GM19468 (cell line): ENCODE results near the gene MRTFA.

Experiments
- ATAC-seq: cut with Tn5 transposase; IDR thresholded peaks from one replicate; pipeline ENCODE4 v1.9.1; 2021; ENCODE audit warnings: mild to moderate bottlenecking, moderate library complexity, moderate number of reproducible peaks; ENCODE audit not compliant: unreplicated experiment; ENCODE audit errors: extremely low read depth

Gene MRTFA

DNA sequence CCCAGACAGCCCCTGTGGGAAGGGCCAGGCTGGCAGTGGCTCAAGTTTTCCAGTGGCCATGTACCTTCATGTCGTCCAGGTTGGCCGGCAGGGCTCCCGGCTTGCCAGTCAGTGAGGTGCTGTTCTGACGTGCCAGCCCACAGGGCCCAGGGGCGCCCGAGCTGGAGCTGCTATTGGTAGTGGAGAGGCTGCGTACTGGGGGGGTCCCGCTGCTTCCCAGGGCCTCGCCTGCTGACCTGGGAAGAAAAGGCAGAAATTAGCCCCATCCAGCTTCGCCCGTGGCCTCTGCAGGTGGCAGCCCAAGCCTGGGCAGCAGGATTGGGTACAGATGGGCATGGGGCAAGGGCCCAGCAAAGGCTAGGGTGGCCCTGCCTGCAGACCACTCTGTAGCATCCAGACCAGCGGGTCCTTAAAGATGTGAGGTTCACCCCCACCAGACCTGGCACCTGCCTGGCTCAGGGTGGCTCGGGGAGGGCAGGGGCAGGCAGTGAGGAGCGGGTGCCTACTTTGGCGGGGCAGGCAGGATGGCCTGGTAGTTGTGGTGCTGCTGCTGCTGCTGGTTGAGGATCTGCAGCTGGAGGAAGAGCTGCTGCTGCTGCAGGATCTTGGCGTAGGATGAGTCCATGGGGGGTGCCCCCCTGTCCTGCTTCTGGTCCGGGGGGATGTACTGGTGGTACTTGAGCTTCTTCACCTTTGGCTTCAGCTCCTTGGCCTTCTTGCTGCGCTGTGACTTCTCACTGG is 216.0 kb downstream of the MRTFA start:
- ATAC-seq, result no peak

- no peak for ATAC-seq
Observed at GRCh38 chr22:40419718-40420117, 216.8 kb downstream of the MRTFA start.

DNA sequence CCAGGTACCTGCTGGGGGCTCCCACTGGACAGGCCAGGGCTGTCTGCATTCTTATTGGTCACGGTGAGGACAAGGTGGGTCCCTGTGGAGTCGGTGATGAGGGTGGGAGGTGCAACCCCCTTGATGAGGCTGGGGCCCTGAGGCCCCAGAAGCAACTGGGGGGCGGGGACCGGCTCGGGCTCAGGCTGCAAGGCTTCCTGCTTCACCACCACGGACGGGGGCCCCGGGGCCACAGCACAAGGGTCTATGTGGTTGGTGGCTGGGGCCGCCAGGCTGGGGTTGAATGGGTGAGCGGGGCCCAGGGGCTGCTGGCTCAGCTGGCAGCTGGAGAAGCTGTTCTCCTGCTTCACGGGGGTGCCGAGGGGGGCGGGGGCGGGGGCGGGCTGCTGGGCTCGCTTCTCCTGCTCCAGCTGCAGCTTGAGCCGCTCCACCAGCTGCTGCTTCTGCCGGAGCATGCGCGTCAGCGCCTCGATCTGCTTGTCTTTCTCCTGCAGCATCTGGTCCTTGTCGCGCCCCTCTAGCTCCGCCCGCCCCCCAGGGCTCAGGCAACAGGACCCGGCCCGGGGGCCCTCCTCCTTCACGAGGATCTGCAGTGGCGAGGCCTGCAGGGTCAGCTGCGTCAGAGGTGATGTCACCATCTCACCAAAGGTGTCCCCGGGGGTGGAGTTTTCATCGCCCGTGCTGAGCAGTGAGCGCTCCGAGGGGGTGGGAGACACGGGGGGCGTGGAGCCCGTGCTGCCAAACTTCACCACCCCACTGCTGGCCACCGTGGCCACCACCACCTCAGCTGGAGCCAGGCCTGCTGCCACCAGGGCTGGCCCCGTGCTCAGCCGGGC is 217.9 kb downstream of the MRTFA start:
- ATAC-seq, result no peak

DNA sequence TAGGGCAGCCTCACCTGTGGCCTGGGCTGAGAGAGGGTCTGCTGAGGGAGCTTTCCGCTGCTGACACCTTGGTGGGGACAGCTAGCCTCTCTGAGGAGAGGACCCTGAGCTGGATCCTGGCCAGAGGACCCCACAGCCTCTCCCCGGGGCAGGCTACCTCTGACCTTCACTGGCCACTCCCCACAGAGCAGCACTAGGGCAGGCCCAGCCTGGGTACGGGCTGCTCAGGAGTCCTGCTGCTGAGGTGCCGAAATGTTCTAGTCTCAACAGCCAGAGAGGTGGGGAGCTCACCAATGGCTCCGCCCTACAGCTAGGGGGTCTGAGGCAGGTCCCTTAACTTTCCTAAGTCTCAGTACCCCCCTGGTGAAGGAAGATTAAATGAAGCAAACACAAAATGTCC is 218.6 kb downstream of the MRTFA start:
- no peak for ATAC-seq

- no peak for ATAC-seq
Observed at GRCh38 chr22:40417041-40417440, 219.5 kb downstream of the MRTFA start.

DNA sequence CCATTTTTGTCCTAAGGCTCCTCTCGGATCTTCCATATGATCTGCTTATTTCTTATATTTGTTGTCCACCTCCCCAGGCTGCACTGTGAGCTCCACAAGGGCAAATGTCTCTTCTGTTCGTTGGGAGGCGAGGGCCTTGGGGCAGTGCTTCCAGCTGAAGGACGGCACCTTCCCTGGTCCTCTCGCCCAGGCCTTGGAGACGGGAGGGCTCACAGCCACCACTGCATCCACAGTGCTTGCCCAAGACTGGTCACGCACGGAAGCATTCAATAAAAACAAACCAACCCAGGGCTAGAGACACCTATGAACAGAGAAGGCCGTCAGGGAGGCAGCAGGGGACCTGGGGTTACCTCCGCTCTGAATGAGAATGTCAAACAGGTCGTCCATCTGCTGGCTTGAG is 219.9 kb downstream of the MRTFA start:
- no peak for ATAC-seq

DNA sequence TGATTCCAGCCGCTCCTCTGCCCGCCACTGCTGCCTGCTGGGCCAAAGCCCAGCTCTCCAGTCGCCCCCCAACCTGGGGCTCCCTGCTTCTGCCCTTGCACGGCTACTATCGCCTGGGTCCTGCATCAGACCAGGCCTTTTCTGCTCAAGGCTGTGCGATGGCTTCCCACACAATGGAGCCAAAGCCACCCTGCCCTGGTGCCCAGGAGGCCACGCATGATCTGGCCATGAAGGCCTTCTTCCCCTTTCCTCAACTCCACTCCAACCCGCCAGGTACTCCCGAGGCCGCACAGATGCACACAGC is 220.3 kb downstream of the MRTFA start:
- ATAC-seq, result no peak

DNA sequence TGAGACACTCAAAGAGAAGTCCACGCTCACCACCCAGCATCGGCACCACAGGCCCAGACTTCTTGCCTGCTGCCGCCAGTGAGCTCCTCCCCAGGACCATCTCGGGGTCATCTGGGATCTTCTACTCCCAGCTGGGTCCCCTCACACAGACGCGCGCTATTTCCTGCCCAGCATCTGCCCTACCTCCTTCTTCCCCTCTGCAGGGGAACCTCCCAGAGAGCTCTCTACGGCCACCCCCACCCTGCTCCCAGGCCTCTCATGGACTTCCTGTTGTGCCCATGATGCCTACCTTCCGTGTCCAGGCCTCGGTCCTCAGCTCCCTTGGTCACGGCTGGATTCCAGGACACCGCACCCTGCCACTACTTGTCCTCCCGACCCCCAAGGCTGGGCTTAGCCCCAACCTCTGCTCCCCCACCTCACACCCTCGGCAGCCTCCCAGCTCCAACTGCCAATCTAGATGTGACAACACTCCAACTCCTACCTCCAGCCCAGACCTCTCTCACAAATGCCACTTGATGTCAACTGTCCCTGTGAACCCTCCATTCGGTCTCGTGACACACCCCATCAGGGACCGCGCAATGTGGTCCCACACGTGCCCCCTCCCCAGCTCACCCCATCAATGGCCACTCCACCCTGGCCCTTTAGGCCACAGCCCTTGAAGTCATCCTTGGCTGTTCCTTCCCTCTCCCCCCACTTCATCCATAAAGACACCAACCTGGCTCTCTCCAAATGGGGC is 220.8 kb downstream of the MRTFA start:
- no peak for ATAC-seq

GRCh38 chr22:40414838-40415505 is 221.5 kb downstream of the MRTFA start:
- no peak for ATAC-seq

- ATAC-seq, result no peak
Observed at GRCh38 chr22:40414311-40414710, 222.2 kb downstream of the MRTFA start.

DNA sequence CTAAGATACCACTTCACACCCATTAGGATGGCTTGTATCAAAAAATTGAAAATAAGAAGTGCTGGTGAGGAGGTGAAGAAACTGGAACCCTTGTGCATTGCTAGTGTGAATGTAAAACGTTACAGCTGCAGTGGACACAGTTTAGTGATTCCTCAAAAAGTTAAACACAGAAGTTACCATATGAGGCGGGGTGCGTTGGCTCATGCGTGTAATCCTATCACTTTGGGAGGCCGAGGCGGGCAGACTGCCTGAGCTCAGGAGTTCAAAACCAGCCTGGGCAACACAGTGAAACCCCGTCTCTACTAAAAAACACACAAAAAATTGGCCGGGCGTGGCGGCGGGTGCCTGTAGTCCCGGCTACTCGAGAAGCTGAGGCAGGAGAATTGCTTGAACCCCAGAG is 222.6 kb downstream of the MRTFA start:
- no peak for ATAC-seq

DNA sequence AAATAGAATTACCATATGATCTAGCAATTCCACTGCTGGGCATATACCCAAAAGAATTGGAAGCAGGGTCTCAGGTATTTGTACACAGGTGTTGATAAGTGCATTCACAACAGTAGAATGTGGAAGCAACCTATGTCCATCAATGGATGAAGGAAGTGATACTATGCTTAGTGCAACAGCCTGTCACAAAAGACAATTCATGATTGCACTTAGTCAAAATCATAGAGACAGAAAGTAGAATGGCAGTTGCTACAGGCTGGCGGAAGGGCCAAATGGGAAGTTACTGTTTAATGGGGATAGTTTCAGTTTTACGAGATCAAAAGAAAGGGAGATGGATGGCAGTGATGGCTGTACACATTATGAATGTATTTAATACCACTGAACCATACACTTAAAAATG is 224.1 kb downstream of the MRTFA start:
- no peak for ATAC-seq

DNA sequence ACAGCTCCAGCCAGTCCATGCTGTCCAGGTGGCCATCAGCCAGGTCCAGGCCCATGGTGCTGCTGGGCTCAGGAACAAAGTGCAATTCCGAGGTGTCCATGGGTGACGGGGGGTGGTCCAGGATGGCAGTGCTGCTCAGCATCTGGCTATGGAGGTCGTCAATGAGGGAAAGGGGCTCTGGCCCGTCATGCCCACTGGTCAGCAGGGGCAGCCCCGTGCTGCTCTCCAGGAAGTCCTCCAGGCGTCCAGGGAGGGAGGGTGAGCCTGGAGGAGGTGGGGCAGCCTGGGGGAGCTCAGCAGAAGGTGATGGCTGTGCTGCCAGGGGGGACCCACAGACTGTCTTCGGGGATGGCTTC is 225.0 kb downstream of the MRTFA start:
- ATAC-seq, result no peak

DNA sequence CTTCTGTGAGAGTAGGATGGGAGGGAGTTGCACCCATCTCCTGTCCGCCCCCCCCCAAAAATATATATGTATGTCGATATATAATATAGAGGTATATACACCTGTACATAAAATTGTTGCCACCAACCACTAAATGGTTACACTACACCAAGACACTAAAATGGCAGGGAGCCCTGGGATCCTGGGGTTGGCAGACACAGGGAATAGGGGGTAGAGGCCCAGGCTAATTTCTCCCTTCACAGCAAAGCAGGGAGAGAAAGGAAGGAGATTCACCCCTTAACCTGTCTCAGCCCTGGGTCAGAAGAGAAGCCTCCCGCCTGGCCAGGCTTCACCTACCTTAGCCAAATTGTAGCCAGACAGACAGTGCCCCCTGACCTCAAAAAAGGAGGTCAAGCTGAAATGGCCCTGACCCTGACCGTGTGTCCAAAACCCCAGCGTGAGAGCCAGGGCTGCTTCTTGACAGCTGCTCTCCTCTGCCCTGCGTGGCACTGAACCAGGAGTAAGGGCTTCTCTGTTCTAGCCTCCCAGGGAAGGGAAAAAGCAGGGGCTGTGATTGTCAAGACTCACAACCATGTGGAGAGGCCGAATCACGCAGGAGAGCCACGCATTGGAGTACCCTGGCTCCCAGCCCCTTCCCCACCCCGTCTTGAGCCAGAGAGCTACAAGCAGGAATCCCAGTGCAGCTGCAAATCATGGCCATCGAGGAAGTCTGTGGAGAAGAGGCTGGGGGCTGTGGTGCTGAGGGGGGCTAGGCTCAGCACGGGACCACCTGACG is 225.6 kb downstream of the MRTFA start:
- no peak for ATAC-seq

DNA sequence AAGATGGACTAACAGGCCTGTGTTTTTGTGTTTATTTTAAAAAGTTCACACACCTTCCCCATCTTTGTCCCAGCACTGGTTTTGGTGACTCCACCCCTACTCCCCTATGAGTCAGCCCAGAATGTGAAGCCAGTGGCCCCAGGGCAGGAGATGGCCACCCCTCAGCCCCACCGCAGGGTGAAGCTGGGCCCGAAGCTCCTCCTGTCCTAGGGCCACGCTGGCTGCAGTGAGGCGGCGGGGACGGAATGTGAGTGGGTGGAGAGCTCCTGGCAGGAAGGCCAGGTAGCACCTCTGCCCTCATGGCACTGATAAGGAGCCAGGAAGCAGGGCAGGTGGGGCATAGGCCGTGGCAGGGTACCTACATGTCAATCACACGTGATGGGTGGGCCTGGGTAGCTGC is 226.2 kb downstream of the MRTFA start:
- no peak for ATAC-seq

DNA sequence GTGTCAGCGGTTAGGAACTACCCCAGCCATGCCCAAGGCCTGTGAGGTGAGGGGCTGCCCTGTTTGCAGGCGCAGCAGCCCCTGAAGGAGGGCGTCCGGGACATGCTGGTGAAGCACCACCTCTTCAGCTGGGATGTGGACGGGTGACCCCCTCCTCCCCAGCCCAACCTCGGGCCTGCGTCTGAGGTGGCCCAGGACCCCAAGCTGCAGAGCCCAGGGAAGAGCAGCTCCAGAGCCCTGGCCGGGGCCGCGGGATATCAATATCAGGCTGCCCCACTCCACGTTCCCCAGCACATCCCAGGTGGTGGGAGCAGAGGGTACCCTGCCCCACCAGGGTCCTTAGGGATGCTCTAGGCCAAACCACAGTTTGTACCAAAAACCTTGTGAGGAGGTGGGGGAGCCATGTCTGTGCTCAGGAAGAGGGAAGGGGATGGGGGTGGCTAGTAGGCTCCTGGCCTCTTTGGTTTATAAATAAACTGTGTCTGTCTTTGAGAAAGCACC is 226.9 kb downstream of the MRTFA start:
- ATAC-seq, result no peak

GRCh38 chr22:40408718-40409612 is 227.6 kb downstream of the MRTFA start:
- no peak for ATAC-seq

DNA sequence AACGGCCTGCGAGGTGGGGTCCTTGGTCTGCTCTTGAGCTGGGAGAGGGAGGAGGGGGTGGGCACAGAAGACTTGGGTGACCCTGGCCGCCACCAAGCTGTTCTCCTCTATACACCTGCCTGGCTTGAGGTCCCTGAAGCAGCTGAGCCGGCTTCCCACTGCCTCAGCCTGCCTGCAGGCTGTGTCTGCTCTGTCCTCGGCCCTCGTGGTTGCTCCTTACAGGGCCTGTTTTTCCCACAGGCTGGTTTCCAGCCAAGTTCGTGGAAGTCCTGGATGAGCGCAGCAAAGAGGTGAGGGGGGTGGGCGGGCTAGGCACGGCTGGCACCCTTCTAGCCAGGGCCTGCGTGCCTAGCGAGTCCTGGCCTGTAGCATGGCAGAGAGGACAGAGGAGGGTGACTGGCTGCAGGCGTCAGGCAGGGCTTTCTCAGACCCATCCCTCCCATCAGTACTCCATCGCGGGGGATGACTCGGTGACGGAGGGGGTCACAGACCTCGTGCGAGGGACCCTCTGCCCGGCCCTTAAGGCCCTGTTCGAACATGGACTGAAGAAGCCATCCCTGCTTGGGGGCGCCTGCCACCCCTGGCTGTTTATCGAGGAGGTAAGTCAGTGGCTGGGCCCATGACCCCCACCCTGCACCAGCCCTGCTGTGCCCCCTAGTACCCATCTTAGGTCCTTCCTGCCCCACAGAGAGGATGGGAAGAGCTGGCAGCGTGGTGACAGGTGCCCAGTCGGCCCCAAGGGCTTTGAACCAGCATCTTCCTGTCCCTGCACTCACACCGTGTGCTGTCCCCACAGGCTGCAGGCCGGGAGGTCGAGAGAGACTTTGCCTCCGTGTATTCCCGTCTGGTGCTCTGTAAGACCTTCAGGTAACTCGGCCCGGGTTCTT is 228.4 kb downstream of the MRTFA start:
- no peak for ATAC-seq
